Body of pancreas (tissue), 4 donors: Measurements from ENCODE around the gene PRSS56.

Source experiments
- CTCF ChIP-seq, 7 experiments: fragments of 450-650 bp in 4 of 7; fragments of 200-600 bp in 3 of 7; sonication (generic) in 3 of 7; IDR thresholded peaks; one replicate each; pipeline ENCODE4 v1.5.1; 2016 to 2019; ENCODE audit warnings: antibody characterized with exemption in 7 of 7
- POLR2A ChIP-seq, 3 donors: fragments of 450-650 bp; IDR thresholded peaks; one replicate each; pipeline ENCODE4 v1.6.1; 2016; ENCODE audit warnings: antibody characterized with exemption in 3 of 3, mild to moderate bottlenecking in 2 of 3

GRCh38 chr2:232497348-232497747 lies 22.8 kb upstream of the PRSS56 start:
- TF ChIP-seq POLR2A (IDR thresholded peaks at IDR 0.05) (no peak), CTCF (IDR thresholded peaks at IDR 0.05) (no peak)
